A673 (cell line): ENCODE measurements around the gene SLC27A4. TPM values are rescaled to one million over a fixed set of nuclear protein-coding genes. Genes with fewer than 3 reads are reported as not detected.

Experiments
- BruUV-seq: library from RNA; stranded (reverse); fragments of 400-500 nt; replicated peaks from 2 replicates; lab custom pipeline; 2021; lab: Mats Ljungman, UMichigan
- CTCF ChIA-PET: fragments of 300-600 bp; sonication (Branson Sonifier 250); formaldehyde crosslinking; loops from one replicate; lab custom pipeline; 2022; ENCODE audit warnings: antibody characterized with exemption; lab: Charles Lee
- POLR2A ChIA-PET: fragments of 300-600 bp; sonication (Branson Sonifier 250); formaldehyde crosslinking; loops from one replicate; lab custom pipeline; 2022; ENCODE audit warnings: antibody characterized with exemption; ENCODE audit not compliant: low non-redundant PET; lab: Charles Lee
- DNase-seq: peaks from one replicate; pipeline ENCODE4 v3.0.0-alpha.2; 2015; ENCODE audit warnings: low spot score
- H3K27ac ChIP-seq: fragments of 200-600 bp; sonication (generic); 2 replicates; pipeline ENCODE4 v1.5.1; 2016; ENCODE audit warnings: mixed run types, low read depth, mild to moderate bottlenecking, mixed read lengths, antibody characterized with exemption, low read length; ENCODE audit not compliant: poor library complexity, severe bottlenecking
- H3K27me3 ChIP-seq: fragments of 200-600 bp; sonication (generic); replicated peaks from 2 replicates; pipeline ENCODE4 v1.6.1; 2017; ENCODE audit warnings: mixed run types, low read depth, mild to moderate bottlenecking, mixed read lengths, antibody characterized with exemption, low read length; ENCODE audit not compliant: insufficient read depth, poor library complexity
- H3K36me3 ChIP-seq: fragments of 200-600 bp; sonication (generic); 2 replicates; pipeline ENCODE4 v1.6.1; 2016; ENCODE audit warnings: mixed run types, mild to moderate bottlenecking, mixed read lengths, antibody characterized with exemption, low read length; ENCODE audit not compliant: insufficient read depth, poor library complexity, severe bottlenecking
- H3K4me1 ChIP-seq: fragments of 200-600 bp; sonication (generic); 2 replicates; pipeline ENCODE4 v1.6.1; 2017; ENCODE audit warnings: mixed run types, mild to moderate bottlenecking, mixed read lengths, antibody characterized with exemption, low read length; ENCODE audit not compliant: insufficient read depth, poor library complexity, severe bottlenecking
- H3K4me3 ChIP-seq: fragments of 200-600 bp; sonication (generic); 2 replicates; pipeline ENCODE4 v1.5.1; 2016; ENCODE audit warnings: low read depth, mixed run types, mild to moderate bottlenecking, mixed read lengths, low read length; ENCODE audit not compliant: poor library complexity, severe bottlenecking
- H3K9me3 ChIP-seq: fragments of 200-600 bp; sonication (generic); 2 replicates; pipeline ENCODE4 v1.6.1; 2016; ENCODE audit warnings: mixed run types, low read depth, mild to moderate bottlenecking, mixed read lengths, antibody characterized with exemption, low read length; ENCODE audit not compliant: poor library complexity, severe bottlenecking
- EZH2 ChIP-seq: fragments of 200-600 bp; sonication (generic); IDR thresholded peaks from 2 replicates; pipeline ENCODE4 v1.6.1; 2017; ENCODE audit warnings: borderline replicate concordance, low read depth, mild to moderate bottlenecking, mixed read lengths, antibody characterized with exemption, low read length; ENCODE audit not compliant: poor library complexity, severe bottlenecking
- intact Hi-C: fragments of 100-400 bp; cut with micrococcal nuclease; formaldehyde crosslinking; loops from one replicate; pipeline ENCODE4 v1.10.0; 2022; ENCODE audit not compliant: unreplicated experiment
- total RNA-seq: library from RNA; stranded (reverse); gene quantifications from 2 replicates; pipeline ENCODE4 v1.2.3, GENCODE V29; 2021
- TF ChIP-seq, protein P1 (sequence below): fragments of 300-800, 200-600 bp; sonication (generic); conservative IDR thresholded peaks from 2 replicates; pipeline ENCODE4 v1.5.1; 2017; ENCODE audit warnings: low read depth, mild to moderate bottlenecking, antibody characterized with exemption, low read length, moderate library complexity, mixed read lengths

Gene SLC27A4
- total RNA-seq, 1 experiment from 2014 or later, result 39.1 TPM

DNA sequence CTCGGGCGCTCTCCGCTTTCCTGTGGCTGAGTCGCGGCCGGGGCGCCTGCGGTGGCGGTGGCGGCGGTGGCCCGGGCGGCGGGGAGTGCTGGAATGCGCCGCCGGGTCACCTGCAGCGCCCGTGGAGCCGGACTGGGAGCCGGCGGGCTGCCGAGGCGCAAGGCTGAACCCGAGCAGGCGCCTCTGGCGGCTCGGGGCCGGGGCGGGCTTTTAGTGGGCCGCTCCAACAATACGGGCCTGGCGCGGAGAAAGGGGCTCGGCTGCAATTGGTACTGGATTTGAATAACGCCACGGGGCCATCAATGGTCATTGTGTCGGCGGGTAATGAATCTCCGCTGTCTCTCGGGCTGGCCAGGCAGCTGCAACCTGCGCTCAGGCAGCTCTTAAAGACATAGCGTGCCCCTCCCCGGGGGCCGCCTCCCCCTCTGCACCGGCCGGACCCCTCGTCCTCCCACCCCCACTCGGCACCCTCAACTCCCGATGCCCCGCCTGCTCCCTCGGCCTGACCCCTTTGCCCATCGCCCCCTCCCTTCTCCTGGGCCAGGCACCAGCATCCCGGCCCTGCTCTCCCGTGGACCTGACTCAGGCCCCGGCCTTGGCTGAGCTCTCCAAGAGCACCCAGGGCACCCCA is 52.9 kb downstream of the SLC27A4 start:
- no peak overlapping the region for H3K4me3 ChIP-seq
- no peak for DNase-seq
- intact Hi-C loops, result no loop called here
- H3K9me3 ChIP-seq, result no peaks in the 10 kb centered on the region
- POLR2A ChIA-PET, result interaction anchor here (0.6 kb wide), 1 partner anchor 22 kb away, joined by 4 read pairs; the partner anchor contains the start of gene URM1
- TF ChIP-seq, protein P1, sequence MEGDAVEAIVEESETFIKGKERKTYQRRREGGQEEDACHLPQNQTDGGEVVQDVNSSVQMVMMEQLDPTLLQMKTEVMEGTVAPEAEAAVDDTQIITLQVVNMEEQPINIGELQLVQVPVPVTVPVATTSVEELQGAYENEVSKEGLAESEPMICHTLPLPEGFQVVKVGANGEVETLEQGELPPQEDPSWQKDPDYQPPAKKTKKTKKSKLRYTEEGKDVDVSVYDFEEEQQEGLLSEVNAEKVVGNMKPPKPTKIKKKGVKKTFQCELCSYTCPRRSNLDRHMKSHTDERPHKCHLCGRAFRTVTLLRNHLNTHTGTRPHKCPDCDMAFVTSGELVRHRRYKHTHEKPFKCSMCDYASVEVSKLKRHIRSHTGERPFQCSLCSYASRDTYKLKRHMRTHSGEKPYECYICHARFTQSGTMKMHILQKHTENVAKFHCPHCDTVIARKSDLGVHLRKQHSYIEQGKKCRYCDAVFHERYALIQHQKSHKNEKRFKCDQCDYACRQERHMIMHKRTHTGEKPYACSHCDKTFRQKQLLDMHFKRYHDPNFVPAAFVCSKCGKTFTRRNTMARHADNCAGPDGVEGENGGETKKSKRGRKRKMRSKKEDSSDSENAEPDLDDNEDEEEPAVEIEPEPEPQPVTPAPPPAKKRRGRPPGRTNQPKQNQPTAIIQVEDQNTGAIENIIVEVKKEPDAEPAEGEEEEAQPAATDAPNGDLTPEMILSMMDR, result no peak
- no peak for TF ChIP-seq EZH2
- no peak overlapping the region for H3K27ac ChIP-seq
- peaks cover 8% of the 10 kb centered on the region for H3K36me3 ChIP-seq
- CTCF ChIA-PET, result no interaction called here
- peaks cover 10% of the 10 kb centered on the region for H3K4me1 ChIP-seq
- no peaks in the 10 kb centered on the region for H3K27me3 ChIP-seq
- no TSS peak for BruUV-seq

DNA sequence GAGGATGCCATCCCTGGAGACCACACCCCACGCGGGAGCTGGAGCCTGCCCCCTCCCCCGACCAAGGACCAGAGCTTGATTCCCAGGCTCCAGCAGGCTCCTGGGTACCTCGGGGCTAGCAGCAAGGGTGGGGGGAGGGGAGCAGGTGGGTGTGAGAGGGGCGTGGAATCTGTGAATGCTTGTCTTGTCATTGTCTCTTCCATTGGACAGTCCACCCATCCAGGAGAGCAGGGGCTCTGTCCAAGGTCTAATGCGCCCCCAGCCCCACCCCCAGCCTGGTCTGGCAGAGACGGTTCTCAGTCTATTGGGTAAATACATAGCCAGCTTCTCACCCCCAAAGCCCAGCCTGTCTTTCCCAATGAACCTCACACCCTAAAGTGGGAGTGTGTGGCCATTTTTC is 53.6 kb downstream of the SLC27A4 start:
- ChIA-PET CTCF (no interaction called here), POLR2A (no interaction called here)
- Histone ChIP-seq H3K4me1 (peaks cover 10% of the 10 kb centered on the region), H3K27me3 (no peaks in the 10 kb centered on the region), H3K36me3 (peaks cover 3% of the 10 kb centered on the region), H3K27ac (peak overlapping the region; percentile 10), H3K4me3 (no peak overlapping the region), H3K9me3 (no peaks in the 10 kb centered on the region)
- no peak for DNase-seq
- no TSS peak for BruUV-seq
- intact Hi-C loops, result no loop called here
- TF ChIP-seq EZH2, result no peak
- TF ChIP-seq, protein P1, result no peak

DNA sequence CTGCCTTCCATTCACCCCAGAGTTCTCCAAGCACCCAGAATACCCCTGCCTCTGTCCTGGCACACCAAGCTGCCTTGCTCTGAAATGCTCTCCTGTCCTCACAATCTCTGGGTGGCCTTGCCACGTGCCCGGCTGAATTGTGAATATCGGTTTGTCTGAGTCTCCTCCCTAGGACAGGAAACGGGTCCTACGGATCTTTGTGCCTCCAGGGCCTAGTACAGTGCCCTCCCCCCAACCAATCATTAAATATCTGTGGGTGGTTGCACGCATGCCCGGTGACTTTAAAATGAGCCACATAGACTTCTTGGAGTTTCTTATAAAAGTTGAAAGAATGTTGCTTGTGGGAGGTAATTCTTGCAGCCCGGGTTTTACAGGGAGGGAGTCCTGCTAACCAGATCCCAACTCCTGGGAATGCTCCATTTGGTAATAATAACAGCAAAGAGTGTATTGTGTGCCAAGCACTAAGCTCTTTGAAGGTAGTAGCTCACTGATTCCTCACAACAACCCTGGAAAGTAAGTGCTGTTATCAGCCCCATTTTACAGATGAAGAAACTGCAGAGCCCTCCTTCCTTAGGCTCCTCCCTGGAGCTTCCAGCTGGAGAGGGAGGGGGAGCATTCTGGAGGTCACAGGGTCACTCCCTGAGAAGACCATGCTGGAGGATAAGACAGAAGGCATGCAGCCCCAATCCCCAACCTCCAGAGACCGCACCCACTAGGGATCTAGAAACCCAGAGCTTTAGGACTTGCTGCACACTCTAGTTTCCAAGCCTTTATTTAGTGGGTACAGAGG is 54.2 kb downstream of the SLC27A4 start:
- CTCF ChIA-PET, result no interaction called here

More for the DNA sequence above, 54.2 kb downstream of the SLC27A4 start:
- POLR2A ChIA-PET, result no interaction called here
- TF ChIP-seq, protein P1, result no peak
- TF ChIP-seq EZH2, result no peak
- BruUV-seq, result no TSS peak
- H3K4me3 ChIP-seq, result no peak overlapping the region
- H3K27me3 ChIP-seq, result no peaks in the 10 kb centered on the region
- no peaks in the 10 kb centered on the region for H3K36me3 ChIP-seq
- intact Hi-C loops, result no loop called here
- H3K4me1 ChIP-seq, result peaks cover 10% of the 10 kb centered on the region
- peak overlapping the region; percentile 10 for H3K27ac ChIP-seq
- no peaks in the 10 kb centered on the region for H3K9me3 ChIP-seq
- peak; percentile 37 for DNase-seq
